COLO668 (cell line): ENCODE data around the gene SAFB2.

Experiments used
- DNase-seq: peaks from one replicate; lab custom pipeline; 2025; ENCODE audit not compliant: unreplicated experiment; lab: John Stamatoyannopoulos, UW

Gene SAFB2

DNA sequence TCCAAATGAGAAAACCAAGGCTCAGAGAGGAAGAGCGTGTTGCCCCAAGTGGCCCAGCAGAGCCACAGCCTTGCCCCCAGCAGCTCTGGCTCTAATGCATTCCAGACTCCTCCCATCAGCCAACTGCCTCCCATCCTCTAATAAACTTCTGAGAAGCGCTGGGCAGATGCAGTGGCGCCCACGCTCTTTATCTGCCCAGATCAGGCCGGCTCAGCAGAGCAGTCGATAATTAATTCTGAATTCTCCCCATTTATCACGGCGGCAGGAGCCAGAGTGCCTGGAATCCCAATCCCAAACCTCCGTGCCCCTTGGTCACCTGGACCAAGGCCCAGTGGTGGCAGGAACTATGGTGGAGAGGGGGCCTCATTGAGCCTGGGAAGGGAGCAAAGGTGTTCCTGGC, 68.7 kb downstream of the SAFB2 start:
- no peak for DNase-seq

DNA sequence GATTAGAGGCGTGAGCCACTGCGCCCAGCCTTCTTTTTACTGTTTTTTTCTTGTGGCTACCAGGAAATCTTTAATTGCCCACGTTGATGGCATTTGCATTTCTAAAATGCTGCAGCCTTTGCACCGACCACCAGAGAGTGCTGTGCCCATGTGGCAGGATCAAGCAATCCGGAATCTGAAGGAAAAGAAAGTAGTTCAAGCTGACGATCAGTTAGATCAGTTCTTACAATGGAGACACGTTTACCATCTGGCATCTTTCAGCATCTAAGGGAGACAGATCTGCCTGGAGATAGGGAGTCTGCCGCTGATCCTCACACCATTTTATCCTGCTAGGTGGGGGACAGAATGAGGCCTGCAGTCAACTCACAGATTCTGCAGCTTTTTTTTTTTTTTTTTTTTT, 74.7 kb downstream of the SAFB2 start:
- DNase-seq, result peak; percentile 46

DNA sequence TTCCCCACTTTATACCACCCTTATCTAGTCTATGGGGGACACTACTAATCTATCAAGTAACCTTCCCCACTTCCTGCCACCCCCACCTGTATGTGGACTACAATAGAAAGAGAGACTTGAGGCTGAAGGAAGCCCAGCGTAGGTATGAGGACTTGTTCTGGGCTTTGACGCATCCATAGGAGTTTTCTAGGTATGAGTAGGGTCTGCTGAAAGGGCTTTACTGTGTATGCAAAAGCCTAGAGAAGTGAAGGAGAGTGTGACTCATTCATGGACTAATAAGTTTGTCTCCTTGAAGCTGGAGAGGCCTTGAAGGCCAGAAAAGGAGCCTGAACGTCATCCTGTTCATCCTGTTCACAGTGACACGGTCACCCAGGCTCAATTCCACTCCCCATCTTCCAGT, 76.6 kb downstream of the SAFB2 start:
- DNase-seq, result no peak

DNA sequence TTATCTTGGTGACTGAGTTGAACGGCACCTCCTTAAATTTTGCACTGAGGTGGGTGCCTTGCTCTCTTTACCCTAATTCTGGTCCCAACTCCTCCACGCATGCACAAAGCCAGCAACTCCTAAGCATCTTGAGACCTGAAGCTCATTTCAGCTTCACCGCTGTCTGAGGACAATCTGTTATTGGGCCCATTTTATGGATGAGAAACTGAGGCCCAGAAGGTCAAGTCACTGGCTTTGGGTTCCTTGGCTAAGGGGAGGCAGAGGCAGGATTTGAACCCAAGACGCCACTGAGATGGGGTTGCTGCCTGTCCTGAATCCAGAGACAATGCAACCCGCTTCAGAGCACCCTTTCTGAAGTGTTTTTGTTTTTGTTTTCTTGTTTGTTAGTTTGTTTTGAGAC, 77.5 kb downstream of the SAFB2 start:
- no peak for DNase-seq

DNA sequence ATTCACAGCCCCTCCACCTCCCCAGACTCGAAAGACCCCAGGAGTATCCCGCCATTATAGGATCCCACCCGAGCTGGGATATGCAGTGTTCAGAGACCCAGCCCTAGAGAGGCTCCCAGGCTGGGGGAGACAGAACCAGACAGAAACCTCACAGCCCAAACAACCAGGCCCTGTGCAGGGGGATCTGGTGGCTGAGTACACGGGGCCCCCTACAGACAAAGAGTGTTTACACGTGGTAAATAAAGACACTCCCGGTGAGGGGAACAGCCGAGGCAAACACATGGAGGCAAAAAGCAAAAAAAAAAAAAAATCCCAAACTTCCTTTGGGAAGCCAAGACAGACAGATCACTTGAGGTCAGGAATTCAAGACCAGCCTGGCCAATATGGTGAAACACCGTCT, 79.9 kb downstream of the SAFB2 start:
- DNase-seq, result no peak

DNA sequence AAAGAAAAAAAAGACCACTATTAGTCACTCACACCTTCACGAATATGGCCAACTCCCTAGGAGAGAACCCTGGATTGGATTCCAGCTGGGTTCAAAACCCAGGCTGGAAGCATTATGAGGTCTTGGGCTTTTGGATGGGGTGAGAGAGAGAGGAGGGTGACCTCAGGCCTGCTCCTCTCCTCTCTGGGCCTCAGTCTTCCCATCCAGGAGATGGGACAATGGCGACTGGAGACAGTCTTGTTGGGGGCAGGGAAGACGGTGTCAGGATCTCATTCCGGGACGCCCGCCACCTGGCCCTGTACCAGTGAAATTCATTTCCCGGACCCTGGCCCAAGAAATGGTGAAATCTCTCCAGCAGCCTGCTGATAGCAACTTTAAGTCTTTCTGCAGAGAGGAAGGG, 81.1 kb downstream of the SAFB2 start:
- DNase-seq, result no peak

DNA sequence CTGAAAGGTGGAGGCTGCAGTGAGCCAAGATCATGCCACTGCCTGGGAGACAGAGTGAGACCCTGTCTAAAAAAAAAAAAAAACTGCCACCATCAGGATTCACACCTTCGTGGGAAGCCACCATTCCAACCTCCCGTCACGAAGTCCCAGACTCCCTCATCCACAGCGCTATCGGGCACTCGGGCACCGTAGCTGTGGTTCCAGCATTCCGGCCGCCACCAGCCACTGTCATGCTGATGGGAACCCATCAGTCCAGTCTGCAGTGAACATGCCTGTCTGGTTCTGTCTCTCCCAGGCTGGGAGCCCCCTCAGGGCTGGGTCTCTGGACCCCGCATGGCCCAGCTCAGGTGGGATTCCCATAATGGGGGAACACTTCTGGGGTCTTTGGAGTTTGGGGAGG, 82.4 kb downstream of the SAFB2 start:
- no peak for DNase-seq

DNA sequence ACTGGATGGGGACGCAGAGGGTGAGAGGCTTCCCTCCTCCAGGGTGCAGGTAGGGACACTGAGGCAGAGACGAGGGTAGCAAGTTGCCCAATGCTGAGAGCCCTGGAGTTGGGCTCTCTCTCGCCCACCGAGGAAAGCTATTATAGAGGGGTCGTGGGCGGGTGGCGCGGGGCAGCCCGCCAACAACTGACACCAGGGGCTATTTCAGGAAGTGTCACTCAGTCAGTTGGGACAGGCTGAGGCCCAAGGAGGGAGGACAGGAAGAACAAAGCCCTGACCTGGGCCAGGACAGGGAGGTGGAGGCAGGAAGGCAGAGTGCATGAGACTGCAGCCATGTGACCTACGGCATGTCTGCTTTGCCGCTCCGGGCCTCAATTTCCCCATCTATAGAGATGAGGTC, 84.7 kb downstream of the SAFB2 start:
- no peak for DNase-seq
